Esophagus squamous epithelium (tissue), 5 donors: Measurements from ENCODE around the gene AVL9. TPM values are rescaled to one million over a fixed set of nuclear protein-coding genes. Genes with fewer than 3 reads are reported as not detected.

Source experiments
- DNase-seq: peaks from one replicate; lab custom pipeline; 2025; lab: John Stamatoyannopoulos, UW
- H3K27ac ChIP-seq, 4 donors: fragments of 200-600 bp; sonication (generic); one replicate each; pipeline ENCODE4 v1.5.1; 2016 to 2019; ENCODE audit warnings: mild to moderate bottlenecking in 1 of 4
- H3K27me3 ChIP-seq, 4 donors: fragments of 200-600 bp; sonication (generic); 1 replicate in 3 of 4; 2 replicates in 1 of 4; pipeline versions ENCODE4 v1.5.1 to v1.6.0; 2017 to 2021; ENCODE audit warnings: antibody characterized with exemption in 1 of 4
- H3K36me3 ChIP-seq, 3 donors: fragments of 200-600 bp; sonication (generic); one replicate each; pipeline ENCODE4 v1.5.1; 2016 to 2019
- H3K4me1 ChIP-seq, 3 donors: fragments of 200-600 bp; sonication (generic); one replicate each; pipeline ENCODE4 v1.5.1; 2017 to 2019
- H3K4me3 ChIP-seq, 4 donors: fragments of 200-600 bp; sonication (generic); 1 replicate in 3 of 4; 2 replicates in 1 of 4; pipeline ENCODE4 v1.5.1; 2016 to 2019; ENCODE audit warnings: mild to moderate bottlenecking in 2 of 4, moderate library complexity in 1 of 4
- H3K9me3 ChIP-seq, 3 donors: fragments of 200-600 bp; sonication (generic); one replicate each; pipeline ENCODE4 v1.5.1; 2016 to 2019
- POLR2A ChIP-seq, 4 donors: fragments of 450-650 bp; IDR thresholded peaks; one replicate each; pipeline ENCODE4 v1.6.1; 2017; ENCODE audit warnings: antibody characterized with exemption in 4 of 4, mild to moderate bottlenecking in 4 of 4, moderate library complexity in 3 of 4
- WGBS, 2 donors: methylation state at CpG; one replicate each; pipeline ENCODE4 v1.1.5; 2018; 5-methylcytosine and 5-hydroxymethylcytosine counted together
- intact Hi-C: fragments of 100-400 bp; cut with DNase I; formaldehyde crosslinking; loops from one replicate; pipeline ENCODE4 v1.15.0; 2022
- total RNA-seq, 4 donors: library from RNA; depleted of rRNA; stranded (reverse); fragments of >200 nt; gene quantifications; one replicate each; pipeline ENCODE4 v1.1.0, GENCODE V29; 2016
- TF ChIP-seq, protein P1 (sequence below), 6 experiments: fragments of 450-650 bp in 4 of 6; fragments of 200-600 bp in 2 of 6; sonication (generic) in 2 of 6; IDR thresholded peaks; one replicate each; pipeline ENCODE4 v1.5.1; 2016 to 2019; ENCODE audit warnings: antibody characterized with exemption in 6 of 6, mild to moderate bottlenecking in 4 of 6, moderate library complexity in 4 of 6
- donor health status: DM: yes; HTN: yes; CAD: no.

Gene AVL9
- total RNA-seq, 4 donors from 2014 or later = 15.7 to 26.1 (median 21.6) TPM

GRCh38 chr7:32506266-32507054 lies 11.2 kb downstream of the AVL9 start:
- Histone ChIP-seq H3K9me3 (no peaks in the 10 kb centered on the region), H3K36me3 (peaks cover 0 to 12% (median 0%) of the 10 kb centered on the region in 3 donors), H3K27me3 (no peaks in the 10 kb centered on the region), H3K27ac (peak overlapping the region in 1 of 4 donors; percentile 11), H3K4me1 (peaks cover under 1 to 39% (median 11%) of the 10 kb centered on the region in 3 donors), H3K4me3 (no peak overlapping the region)
- 56 to 66% methylated on average over 5 of the region's 5 CpGs for WGBS, 2 donors
- intact Hi-C loops = no loop called here
- TF ChIP-seq, protein P1, sequence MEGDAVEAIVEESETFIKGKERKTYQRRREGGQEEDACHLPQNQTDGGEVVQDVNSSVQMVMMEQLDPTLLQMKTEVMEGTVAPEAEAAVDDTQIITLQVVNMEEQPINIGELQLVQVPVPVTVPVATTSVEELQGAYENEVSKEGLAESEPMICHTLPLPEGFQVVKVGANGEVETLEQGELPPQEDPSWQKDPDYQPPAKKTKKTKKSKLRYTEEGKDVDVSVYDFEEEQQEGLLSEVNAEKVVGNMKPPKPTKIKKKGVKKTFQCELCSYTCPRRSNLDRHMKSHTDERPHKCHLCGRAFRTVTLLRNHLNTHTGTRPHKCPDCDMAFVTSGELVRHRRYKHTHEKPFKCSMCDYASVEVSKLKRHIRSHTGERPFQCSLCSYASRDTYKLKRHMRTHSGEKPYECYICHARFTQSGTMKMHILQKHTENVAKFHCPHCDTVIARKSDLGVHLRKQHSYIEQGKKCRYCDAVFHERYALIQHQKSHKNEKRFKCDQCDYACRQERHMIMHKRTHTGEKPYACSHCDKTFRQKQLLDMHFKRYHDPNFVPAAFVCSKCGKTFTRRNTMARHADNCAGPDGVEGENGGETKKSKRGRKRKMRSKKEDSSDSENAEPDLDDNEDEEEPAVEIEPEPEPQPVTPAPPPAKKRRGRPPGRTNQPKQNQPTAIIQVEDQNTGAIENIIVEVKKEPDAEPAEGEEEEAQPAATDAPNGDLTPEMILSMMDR (IDR thresholded peaks at IDR 0.05) = no peak
- TF ChIP-seq POLR2A (IDR thresholded peaks at IDR 0.05) = no peak
- no peak for DNase-seq

GRCh38 chr7:32507414-32507813 lies 12.1 kb downstream of the AVL9 start:
- no peak overlapping the region for H3K4me3 ChIP-seq
- intact Hi-C loops = no loop called here
- WGBS, 2 donors = 89 to 91% methylated on average over 6 of the region's 6 CpGs
- TF ChIP-seq, protein P1 (IDR thresholded peaks at IDR 0.05) = no peak
- TF ChIP-seq POLR2A (IDR thresholded peaks at IDR 0.05) = no peak
- H3K36me3 ChIP-seq = peaks cover 0 to 12% (median 0%) of the 10 kb centered on the region in 3 donors
- no peak overlapping the region for H3K27ac ChIP-seq
- no peak for DNase-seq
- no peaks in the 10 kb centered on the region for H3K9me3 ChIP-seq
- H3K4me1 ChIP-seq = peaks cover 0 to 29% (median 4%) of the 10 kb centered on the region in 3 donors
- no peaks in the 10 kb centered on the region for H3K27me3 ChIP-seq

GRCh38 chr7:32511791-32512190 lies 16.5 kb downstream of the AVL9 start:
- WGBS, 2 donors = 50 to 65% methylated on average over 4 of the region's 4 CpGs

DNA sequence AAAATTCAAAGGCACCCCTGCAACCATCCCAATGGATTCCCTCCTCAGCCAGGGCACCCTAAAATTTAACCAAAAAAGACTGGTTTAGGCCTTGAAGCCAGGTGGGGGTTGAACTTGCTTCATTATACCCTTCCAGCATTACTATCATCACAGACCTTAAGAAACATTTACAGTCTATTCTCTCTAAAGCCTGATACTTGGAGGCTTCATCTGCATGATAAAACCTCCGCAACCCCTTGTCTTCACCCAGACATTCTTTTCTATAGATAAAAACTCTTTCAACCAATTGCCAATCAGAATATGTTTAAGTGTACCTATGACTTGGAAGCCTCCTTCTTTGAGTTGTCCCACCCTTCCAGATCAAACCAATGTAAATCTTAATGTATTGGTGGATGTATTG lies 17.9 kb downstream of the AVL9 start:
- no peak overlapping the region for H3K27ac ChIP-seq
- H3K27me3 ChIP-seq = no peaks in the 10 kb centered on the region
- H3K36me3 ChIP-seq = peaks cover 0 to 5% (median 0%) of the 10 kb centered on the region in 3 donors
- peaks cover 0 to 21% (median 4%) of the 10 kb centered on the region in 3 donors for H3K4me1 ChIP-seq
- 100% methylated on average over 1 of the region's 1 CpG for WGBS, 2 donors
- DNase-seq = no peak
- H3K9me3 ChIP-seq = peaks cover 0 to 4% (median 0%) of the 10 kb centered on the region in 3 donors
- intact Hi-C loops = no loop called here
- H3K4me3 ChIP-seq = no peak overlapping the region
- TF ChIP-seq POLR2A (IDR thresholded peaks at IDR 0.05) = no peak
- TF ChIP-seq, protein P1 (IDR thresholded peaks at IDR 0.05) = no peak

More at GRCh38 chr7:32511791-32512190, 16.5 kb downstream of the AVL9 start:
- no peak overlapping the region for H3K27ac ChIP-seq
- H3K27me3 ChIP-seq = no peaks in the 10 kb centered on the region
- no peak overlapping the region for H3K4me3 ChIP-seq
- no peak for TF ChIP-seq POLR2A (IDR thresholded peaks at IDR 0.05)
- TF ChIP-seq, protein P1 (IDR thresholded peaks at IDR 0.05) = no peak
- H3K9me3 ChIP-seq = no peaks in the 10 kb centered on the region
- peaks cover 0 to 29% (median 8%) of the 10 kb centered on the region in 3 donors for H3K4me1 ChIP-seq
- peaks cover 0 to 12% (median 0%) of the 10 kb centered on the region in 3 donors for H3K36me3 ChIP-seq
- intact Hi-C loops = no loop called here
- no peak for DNase-seq

DNA sequence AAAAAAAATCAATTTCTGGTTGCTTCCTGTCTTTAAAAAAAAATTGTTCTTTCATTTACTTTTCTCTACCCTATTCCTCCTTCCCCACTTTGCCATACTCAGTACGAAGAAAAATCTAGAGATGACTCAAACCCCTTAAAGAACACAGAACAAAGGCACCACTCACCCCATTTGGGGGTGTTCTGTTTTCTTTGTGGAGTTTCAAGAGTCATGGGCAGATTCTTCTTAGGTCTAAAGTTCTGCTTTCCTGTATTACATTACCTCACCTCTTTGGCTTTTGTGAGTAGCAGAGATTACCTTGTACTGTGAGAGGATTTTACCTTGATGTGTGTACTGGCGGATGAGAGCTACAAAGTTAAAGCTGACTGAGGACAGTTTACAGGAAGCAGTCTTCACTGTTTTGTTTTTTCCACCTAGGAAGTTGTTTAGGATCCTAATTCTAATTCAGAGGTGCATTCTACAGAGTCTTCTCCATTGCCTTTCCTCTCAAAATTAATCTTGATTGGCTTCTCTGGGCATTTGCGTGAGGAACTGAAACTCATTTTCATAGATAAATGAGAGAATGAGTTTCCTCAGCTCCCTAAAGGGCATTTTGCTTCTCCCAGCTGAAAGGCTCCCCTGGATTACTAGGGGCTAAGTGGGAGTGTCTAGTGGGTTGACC lies 20.7 kb downstream of the AVL9 start:
- H3K4me3 ChIP-seq = no peak overlapping the region
- peaks cover 0 to 21% (median 4%) of the 10 kb centered on the region in 3 donors for H3K4me1 ChIP-seq
- peaks cover 0 to 4% (median 0%) of the 10 kb centered on the region in 3 donors for H3K9me3 ChIP-seq
- no peak for DNase-seq
- no peaks in the 10 kb centered on the region for H3K27me3 ChIP-seq
- TF ChIP-seq POLR2A (IDR thresholded peaks at IDR 0.05) = no peak
- TF ChIP-seq, protein P1 (IDR thresholded peaks at IDR 0.05) = no peak
- 66 to 82% methylated on average over 3 of the region's 3 CpGs for WGBS, 2 donors
- intact Hi-C loops = no loop called here
- H3K27ac ChIP-seq = no peak overlapping the region
- no peaks in the 10 kb centered on the region for H3K36me3 ChIP-seq
